HG02970 (cell line): ENCODE measurements around the gene MLLT3.

ENCODE experiments used
- ATAC-seq: cut with Tn5 transposase; IDR thresholded peaks from one replicate; pipeline ENCODE4 v1.9.1; 2021; ENCODE audit warnings: mild to moderate bottlenecking, moderate library complexity, moderate number of reproducible peaks; ENCODE audit not compliant: unreplicated experiment, low FRiP score

MLLT3 gene

GRCh38 chr9:20562051-20562450 lies 60.2 kb downstream of the MLLT3 start:
- no peak for ATAC-seq

- ATAC-seq = no peak
Measured at GRCh38 chr9:20561531-20561930, 60.8 kb downstream of the MLLT3 start.

GRCh38 chr9:20559231-20559890 lies 62.9 kb downstream of the MLLT3 start:
- no peak for ATAC-seq

- no peak for ATAC-seq
Measured at GRCh38 chr9:20558566-20559016, 63.7 kb downstream of the MLLT3 start.

- ATAC-seq = no peak
Measured at GRCh38 chr9:20557890-20558565, 64.3 kb downstream of the MLLT3 start.

GRCh38 chr9:20557285-20557684 lies 65.0 kb downstream of the MLLT3 start:
- no peak for ATAC-seq

- ATAC-seq = no peak
Measured at GRCh38 chr9:20553558-20554149, 68.6 kb downstream of the MLLT3 start.

- ATAC-seq = no peak
Measured at GRCh38 chr9:20552874-20553557, 69.3 kb downstream of the MLLT3 start.

- ATAC-seq = peak; percentile 55
Measured at GRCh38 chr9:20551835-20552234, 70.5 kb downstream of the MLLT3 start.

GRCh38 chr9:20551236-20551635 lies 71.1 kb downstream of the MLLT3 start:
- ATAC-seq = no peak

GRCh38 chr9:20550326-20550725 lies 72.0 kb downstream of the MLLT3 start:
- no peak for ATAC-seq

GRCh38 chr9:20549053-20549452 lies 73.2 kb downstream of the MLLT3 start:
- no peak for ATAC-seq

- ATAC-seq = no peak
Measured at GRCh38 chr9:20545023-20545622, 77.2 kb downstream of the MLLT3 start.

GRCh38 chr9:20540169-20540863 lies 82.0 kb downstream of the MLLT3 start:
- ATAC-seq = no peak

- ATAC-seq = no peak
Measured at GRCh38 chr9:20538956-20539355, 83.3 kb downstream of the MLLT3 start.

- ATAC-seq = no peak
Measured at GRCh38 chr9:20538092-20538491, 84.2 kb downstream of the MLLT3 start.

GRCh38 chr9:20537294-20537693 lies 85.0 kb downstream of the MLLT3 start:
- ATAC-seq = no peak

- ATAC-seq = no peak
Measured at GRCh38 chr9:20532584-20532983, 89.7 kb downstream of the MLLT3 start.

- no peak for ATAC-seq
Measured at GRCh38 chr9:20529837-20530236, 92.5 kb downstream of the MLLT3 start.

- no peak for ATAC-seq
Measured at GRCh38 chr9:20528253-20528652, 94.0 kb downstream of the MLLT3 start.
